Osteoblast (primary cell): ENCODE results near the gene TRIM66. TPM values are rescaled to one million over a fixed set of nuclear protein-coding genes. Genes with fewer than 3 reads are reported as not detected.

Source experiments
- DNase-seq: peaks from one replicate; pipeline ENCODE4 v3.0.0; 2011; ENCODE audit warnings: low spot score, mixed read lengths; ENCODE audit not compliant: insufficient read length; ENCODE audit errors: missing footprints
- H2AFZ ChIP-seq: 2 replicates; pipeline ENCODE4 v1.6.0; 2011; ENCODE audit warnings: mild to moderate bottlenecking, low read length
- H3K27ac ChIP-seq: 2 replicates; pipeline ENCODE4 v1.5.1; 2011; ENCODE audit warnings: mild to moderate bottlenecking, low read depth, low read length, moderate library complexity
- H3K27me3 ChIP-seq: 2 replicates; pipeline ENCODE4 v1.6.0; 2012; ENCODE audit warnings: mild to moderate bottlenecking, control low read depth, inconsistent platforms, low read length, moderate library complexity; ENCODE audit not compliant: insufficient read depth
- H3K36me3 ChIP-seq: 2 replicates; pipeline ENCODE4 v1.5.1; 2011; ENCODE audit warnings: mild to moderate bottlenecking, low read length, control low read depth, moderate library complexity; ENCODE audit not compliant: insufficient read depth
- H3K4me1 ChIP-seq: 2 replicates; pipeline ENCODE4 v1.5.1; 2011; ENCODE audit warnings: mild to moderate bottlenecking, low read length, control low read depth, moderate library complexity; ENCODE audit not compliant: insufficient read depth
- H3K4me2 ChIP-seq: 2 replicates; pipeline ENCODE4 v1.6.0; 2011; ENCODE audit warnings: mild to moderate bottlenecking, low read length; ENCODE audit not compliant: insufficient read depth
- H3K4me3 ChIP-seq: fragments of 200-600 bp; sonication (generic); 3 replicates; pipeline ENCODE4 v1.5.1; 2012; ENCODE audit warnings: mild to moderate bottlenecking, low read length, inconsistent platforms; ENCODE audit not compliant: insufficient read depth
- H3K79me2 ChIP-seq: 2 replicates; pipeline ENCODE4 v1.6.0; 2012; ENCODE audit warnings: mild to moderate bottlenecking, low read length, control low read depth, inconsistent platforms; ENCODE audit not compliant: insufficient read depth
- H3K9me3 ChIP-seq: 2 replicates; pipeline ENCODE4 v1.5.1; 2011; ENCODE audit warnings: low read depth, low read length, control low read depth
- H4K20me1 ChIP-seq: 2 replicates; pipeline ENCODE4 v1.6.0; 2012; ENCODE audit warnings: mild to moderate bottlenecking, low read length, control low read depth; ENCODE audit not compliant: insufficient read depth
- total RNA-seq: library from RNA; depleted of rRNA; stranded (reverse); fragments of >200 nt; gene quantifications from 2 replicates; pipeline ENCODE4 v1.2.3, GENCODE V29; 2012
- TF ChIP-seq, protein P1 (sequence below): IDR thresholded peaks from 2 replicates; pipeline ENCODE4 v1.5.1; 2011; ENCODE audit warnings: mild to moderate bottlenecking, low read depth, low read length, moderate library complexity; ENCODE audit errors: extremely low read depth

TRIM66 gene
- total RNA-seq, 1 donor: 9.0 TPM

DNA sequence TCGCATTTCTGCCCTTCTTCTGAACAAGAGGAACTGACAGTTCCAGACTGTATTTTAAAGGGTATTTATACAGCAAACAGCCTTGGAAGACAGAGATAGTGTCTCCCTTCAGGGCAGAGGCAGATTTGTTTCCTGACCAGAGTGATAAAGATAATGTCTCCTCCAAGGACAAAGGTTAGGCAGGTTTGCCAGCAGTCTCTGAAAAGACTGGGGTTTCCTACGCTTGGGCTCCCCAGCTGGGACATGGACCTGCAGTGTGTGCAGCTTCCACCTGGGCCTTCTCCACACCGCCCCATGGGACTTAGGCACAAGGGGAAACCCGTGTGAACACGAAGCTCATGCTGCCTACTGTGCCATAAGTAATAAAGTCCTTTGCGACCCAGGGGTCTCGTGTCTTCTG is 42.2 kb upstream of the TRIM66 start:
- H3K4me2 ChIP-seq: no peak overlapping the region
- H3K27ac ChIP-seq: no peak overlapping the region
- peaks cover 35% of the 10 kb centered on the region for H3K4me1 ChIP-seq
- no peak overlapping the region for H2AFZ ChIP-seq
- no peak for DNase-seq
- TF ChIP-seq, protein P1, sequence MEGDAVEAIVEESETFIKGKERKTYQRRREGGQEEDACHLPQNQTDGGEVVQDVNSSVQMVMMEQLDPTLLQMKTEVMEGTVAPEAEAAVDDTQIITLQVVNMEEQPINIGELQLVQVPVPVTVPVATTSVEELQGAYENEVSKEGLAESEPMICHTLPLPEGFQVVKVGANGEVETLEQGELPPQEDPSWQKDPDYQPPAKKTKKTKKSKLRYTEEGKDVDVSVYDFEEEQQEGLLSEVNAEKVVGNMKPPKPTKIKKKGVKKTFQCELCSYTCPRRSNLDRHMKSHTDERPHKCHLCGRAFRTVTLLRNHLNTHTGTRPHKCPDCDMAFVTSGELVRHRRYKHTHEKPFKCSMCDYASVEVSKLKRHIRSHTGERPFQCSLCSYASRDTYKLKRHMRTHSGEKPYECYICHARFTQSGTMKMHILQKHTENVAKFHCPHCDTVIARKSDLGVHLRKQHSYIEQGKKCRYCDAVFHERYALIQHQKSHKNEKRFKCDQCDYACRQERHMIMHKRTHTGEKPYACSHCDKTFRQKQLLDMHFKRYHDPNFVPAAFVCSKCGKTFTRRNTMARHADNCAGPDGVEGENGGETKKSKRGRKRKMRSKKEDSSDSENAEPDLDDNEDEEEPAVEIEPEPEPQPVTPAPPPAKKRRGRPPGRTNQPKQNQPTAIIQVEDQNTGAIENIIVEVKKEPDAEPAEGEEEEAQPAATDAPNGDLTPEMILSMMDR: no peak
- no peaks in the 10 kb centered on the region for H3K27me3 ChIP-seq
- H3K4me3 ChIP-seq: no peak overlapping the region
- H4K20me1 ChIP-seq: no peaks in the 10 kb centered on the region
- peaks cover 15% of the 10 kb centered on the region for H3K36me3 ChIP-seq
- H3K79me2 ChIP-seq: no peaks in the 10 kb centered on the region
- H3K9me3 ChIP-seq: no peaks in the 10 kb centered on the region

DNA sequence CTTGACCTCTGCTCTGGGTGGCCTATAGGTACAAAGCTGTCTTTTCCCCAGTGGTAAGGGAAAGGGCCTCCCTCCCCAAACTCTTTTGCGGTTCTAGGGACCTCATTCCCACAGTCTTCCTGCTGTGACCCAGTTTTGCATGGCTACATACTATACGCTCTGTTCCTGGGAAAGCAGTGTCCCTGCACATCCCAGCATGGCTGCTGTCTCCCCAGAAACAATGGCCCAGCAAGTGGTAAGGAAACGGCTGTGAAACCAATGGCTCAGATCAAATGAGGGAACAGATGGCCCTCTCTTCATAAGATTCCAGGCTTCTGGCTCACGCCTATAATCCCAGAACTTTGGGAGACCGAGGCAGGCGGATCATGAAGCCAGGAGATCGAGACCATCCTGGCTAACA is 41.2 kb upstream of the TRIM66 start:
- Histone ChIP-seq H3K79me2 (no peaks in the 10 kb centered on the region), H4K20me1 (no peaks in the 10 kb centered on the region), H3K4me1 (peaks cover 44% of the 10 kb centered on the region), H2AFZ (no peak overlapping the region), H3K27me3 (no peaks in the 10 kb centered on the region), H3K36me3 (peaks cover 12% of the 10 kb centered on the region), H3K4me2 (no peak overlapping the region), H3K27ac (no peak overlapping the region), H3K9me3 (no peaks in the 10 kb centered on the region), H3K4me3 (no peak overlapping the region)
- DNase-seq: no peak
- TF ChIP-seq, protein P1: no peak

DNA sequence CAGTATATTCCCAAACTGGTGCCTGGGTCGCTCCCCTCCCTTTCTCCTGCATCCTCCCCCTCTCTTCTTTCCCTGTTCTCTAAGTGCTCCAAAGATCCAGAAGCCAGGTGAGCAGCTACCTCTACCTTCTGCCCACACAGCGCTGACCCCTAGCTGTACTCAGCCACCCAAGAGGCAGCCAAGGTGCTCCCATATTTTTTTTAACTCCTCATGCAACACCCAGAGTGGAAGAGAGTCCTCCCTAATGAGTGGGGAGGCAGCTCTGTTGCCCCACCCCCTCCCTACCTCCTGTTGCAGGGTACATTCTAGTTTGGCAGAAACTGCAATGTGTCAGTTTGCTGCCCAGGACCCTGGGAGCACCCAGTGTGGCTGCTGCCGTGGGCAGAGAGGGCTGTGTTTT is 40.3 kb upstream of the TRIM66 start:
- no peak for DNase-seq
- Histone ChIP-seq H4K20me1 (no peaks in the 10 kb centered on the region), H2AFZ (no peak overlapping the region), H3K36me3 (peaks cover 12% of the 10 kb centered on the region), H3K4me3 (no peak overlapping the region), H3K79me2 (no peaks in the 10 kb centered on the region), H3K27ac (no peak overlapping the region), H3K9me3 (no peaks in the 10 kb centered on the region), H3K4me2 (no peak overlapping the region), H3K27me3 (no peaks in the 10 kb centered on the region), H3K4me1 (peaks cover 45% of the 10 kb centered on the region)
- TF ChIP-seq, protein P1: no peak

DNA sequence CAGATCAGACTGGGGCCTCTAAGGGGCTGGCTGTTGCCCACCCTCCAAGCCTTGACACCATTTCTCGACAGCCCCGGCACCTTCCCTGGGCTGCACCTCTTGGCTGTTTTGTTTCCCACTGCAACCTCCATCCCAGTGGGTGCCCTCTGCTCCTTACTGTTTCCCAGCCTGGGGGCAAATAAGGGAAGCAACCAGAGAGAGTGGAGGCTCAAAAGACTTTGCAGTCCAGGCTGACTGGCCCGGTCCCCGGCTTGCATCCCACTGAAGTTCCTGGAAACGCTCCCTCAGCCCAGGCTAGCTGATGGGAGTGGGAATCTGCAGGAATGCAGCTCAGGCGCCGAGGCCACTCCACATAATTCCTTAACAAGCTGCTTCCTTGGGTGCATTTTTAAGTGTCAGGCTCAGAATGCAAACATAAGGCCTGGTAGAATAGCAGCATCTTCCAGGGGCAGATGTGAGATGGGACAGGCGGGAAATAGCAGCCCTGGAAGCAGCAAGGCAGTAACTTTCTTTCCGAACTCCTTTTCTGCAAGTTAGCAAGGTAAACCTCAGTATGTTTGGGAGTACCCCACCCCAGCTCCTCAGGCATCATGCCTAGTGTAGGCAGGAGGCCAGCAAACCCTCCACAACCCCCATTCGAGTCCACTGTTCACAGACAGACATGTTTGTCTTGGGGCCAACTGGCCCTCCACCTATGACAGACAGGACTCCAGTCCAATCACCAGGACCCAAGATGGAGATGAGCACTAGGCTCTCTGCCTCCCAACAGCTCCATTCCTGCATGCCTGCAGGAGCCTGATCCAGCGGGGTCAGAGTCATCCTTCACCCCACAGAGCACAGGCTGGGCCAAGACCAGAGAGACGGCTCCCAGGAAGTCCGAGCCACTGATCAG is 39.4 kb upstream of the TRIM66 start:
- H2AFZ ChIP-seq: no peak overlapping the region
- no peak overlapping the region for H3K27ac ChIP-seq
- peak; percentile 61 for DNase-seq
- no peaks in the 10 kb centered on the region for H3K27me3 ChIP-seq
- peaks cover 12% of the 10 kb centered on the region for H3K36me3 ChIP-seq
- no peaks in the 10 kb centered on the region for H3K79me2 ChIP-seq
- TF ChIP-seq, protein P1: no peak
- H4K20me1 ChIP-seq: no peaks in the 10 kb centered on the region
- no peaks in the 10 kb centered on the region for H3K9me3 ChIP-seq
- H3K4me1 ChIP-seq: peaks cover 46% of the 10 kb centered on the region
- no peak overlapping the region for H3K4me3 ChIP-seq
- H3K4me2 ChIP-seq: no peak overlapping the region
